HG03432 (cell line): ENCODE results near the gene ADGRE1.

Experiments used
- ATAC-seq: cut with Tn5 transposase; IDR thresholded peaks from one replicate; pipeline ENCODE4 v1.9.1; 2021; ENCODE audit warnings: mild to moderate bottlenecking, moderate library complexity; ENCODE audit not compliant: unreplicated experiment

Gene ADGRE1

DNA sequence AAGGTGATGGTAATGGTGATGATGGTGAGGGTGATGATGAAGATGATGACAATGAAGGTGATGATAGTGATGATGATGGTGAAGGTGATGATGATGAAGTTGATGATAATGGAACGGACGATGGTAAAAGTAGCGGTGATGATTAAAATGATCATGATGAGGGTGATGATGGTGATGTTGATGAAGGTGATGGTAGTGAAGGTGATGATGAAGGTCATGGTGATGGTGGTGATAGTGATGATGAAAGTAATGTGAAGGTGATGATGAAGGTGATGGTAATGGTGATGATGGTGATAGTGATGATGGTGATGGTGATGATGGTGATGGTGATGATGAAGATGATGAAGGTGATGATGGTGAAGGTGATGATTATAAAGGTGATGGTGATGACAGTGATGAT lies 67.7 kb downstream of the ADGRE1 start:
- no peak for ATAC-seq

DNA sequence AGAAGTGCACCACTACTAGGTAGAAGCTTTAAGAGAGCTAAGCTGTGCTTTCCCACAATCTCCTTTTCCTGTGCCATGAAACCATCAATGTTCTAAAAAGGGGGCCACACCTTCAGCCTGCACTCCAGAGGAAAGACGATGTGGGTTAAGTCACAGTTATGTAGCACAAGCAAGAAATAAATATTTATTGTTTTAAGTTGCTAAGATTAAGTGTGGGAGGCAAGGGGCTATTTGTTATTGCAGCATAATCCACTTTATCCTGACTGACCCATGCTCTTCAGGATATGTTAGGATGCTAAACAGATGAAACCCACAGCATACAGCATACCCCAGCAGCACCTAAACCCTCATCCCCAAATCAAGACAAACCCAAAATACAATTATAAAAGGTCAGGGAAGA lies 69.2 kb downstream of the ADGRE1 start:
- no peak for ATAC-seq

DNA sequence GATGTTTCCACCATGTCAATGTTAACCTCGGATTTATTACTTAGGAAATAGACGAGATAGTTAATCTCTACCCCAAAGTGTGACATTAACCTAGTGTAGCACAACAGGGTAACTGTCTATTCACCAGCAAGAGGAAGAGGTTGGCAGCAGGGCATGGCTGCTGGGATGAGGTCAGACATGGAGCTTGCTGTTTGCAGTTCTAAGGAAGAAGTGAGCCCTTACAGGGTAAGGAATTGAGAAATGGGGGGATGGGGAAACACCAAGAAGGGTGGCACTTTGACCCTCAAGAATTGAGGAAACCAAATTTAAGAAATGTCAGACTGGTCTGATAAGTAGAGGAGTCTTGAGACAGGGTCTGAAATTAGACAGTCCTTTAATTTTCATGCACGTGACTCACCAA lies 71.4 kb downstream of the ADGRE1 start:
- ATAC-seq = no peak

DNA sequence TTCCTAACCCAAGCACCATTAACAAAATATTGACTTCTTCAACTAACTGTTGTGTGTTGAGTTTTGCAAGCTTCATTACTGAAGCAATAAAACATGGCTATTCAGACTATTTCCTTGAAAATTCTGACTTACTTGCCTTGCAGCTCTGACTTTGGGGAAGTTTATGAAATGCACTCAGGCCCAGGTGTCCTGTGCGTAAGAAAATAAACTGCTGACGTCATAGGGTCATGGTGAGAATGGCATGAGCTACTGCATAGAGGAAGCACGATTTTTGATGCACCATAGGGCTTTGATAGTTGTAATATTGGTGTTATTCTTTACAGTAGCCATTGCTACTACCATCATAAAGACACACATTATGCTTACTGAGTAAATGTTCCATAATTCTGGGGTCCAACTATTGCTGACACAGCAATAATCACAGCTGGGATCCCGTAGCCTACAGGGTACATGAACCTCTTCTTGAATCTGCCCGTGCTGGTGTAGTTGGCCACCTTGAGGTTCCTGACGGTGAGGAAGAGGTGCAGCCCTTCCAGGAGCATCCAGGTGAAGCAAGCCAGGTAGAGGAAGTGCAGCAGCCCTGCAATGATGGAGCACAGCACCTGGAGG lies 76.0 kb downstream of the ADGRE1 start:
- no peak for ATAC-seq

DNA sequence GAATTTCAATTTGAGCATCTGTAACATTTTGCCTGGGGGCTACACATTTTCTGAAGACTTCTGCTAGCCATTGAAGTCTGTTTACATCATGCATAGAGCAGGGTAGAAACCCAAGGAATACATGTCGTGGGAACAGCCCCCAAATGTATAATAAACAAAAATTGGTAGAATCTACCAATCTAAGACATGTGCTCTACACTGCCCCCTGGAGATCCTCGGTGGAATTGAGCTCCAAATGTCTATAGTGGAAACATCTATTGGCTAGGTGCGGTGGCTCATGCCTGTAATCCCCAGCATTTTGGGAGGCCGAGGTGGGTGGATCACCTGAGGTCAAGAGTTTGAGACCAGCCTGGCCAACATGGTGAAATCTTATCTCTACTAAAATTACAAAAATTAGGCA lies 76.6 kb downstream of the ADGRE1 start:
- no peak for ATAC-seq

DNA sequence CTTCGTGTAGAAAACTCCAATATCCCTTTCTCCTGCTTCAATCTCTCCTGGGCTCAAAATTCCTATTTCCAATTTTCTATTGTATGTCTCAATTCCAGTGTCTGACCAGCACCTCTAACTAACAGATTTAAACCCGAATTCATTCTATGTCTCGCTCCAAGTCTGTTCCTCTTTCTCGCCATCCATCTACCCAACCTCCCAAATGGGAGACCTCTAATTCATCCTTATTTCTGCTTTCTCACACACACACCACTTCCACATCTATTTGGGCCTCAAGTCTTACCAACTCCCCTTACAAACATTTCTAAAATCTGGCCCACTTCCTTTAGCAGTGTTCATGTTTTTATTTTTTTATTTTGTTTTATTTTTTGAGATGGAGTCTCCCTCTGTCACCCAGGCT lies 80.6 kb downstream of the ADGRE1 start:
- no peak for ATAC-seq

DNA sequence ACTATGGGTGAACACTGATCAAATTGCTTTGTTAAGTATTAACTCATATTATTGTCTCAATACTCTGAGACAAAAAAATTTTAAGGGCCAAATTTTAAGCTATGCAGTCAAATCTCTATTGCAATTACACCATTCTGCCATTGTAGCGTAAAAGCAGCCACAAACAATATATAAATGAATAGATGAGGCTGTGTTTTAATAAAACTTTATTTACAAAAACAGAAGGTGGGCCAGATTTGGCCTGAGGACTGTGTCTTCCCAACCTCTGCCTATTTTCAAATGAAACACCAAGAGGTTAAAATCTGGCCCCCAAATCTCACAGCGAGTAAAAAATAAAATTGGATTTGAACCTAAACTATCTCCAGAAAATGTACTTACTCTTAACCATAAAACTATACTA lies 82.1 kb downstream of the ADGRE1 start:
- no peak for ATAC-seq

DNA sequence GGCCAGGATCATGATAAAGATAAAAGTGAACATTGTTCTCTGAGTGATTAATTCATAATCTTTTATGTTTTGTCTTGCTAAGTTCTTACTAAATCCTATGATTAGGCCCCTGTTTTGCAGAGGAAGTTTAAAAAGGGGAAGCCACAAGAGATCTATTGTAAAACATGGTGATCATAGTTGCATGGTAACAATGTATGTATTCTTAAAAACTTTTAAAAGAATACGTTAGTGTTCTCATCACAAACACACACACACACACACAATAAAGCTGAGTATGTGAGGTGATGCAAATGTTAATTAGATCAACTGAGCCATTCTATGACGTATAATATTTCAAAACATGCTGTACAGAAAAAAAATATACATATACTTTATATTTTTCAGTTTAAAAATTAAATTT lies 82.6 kb downstream of the ADGRE1 start:
- no peak for ATAC-seq

DNA sequence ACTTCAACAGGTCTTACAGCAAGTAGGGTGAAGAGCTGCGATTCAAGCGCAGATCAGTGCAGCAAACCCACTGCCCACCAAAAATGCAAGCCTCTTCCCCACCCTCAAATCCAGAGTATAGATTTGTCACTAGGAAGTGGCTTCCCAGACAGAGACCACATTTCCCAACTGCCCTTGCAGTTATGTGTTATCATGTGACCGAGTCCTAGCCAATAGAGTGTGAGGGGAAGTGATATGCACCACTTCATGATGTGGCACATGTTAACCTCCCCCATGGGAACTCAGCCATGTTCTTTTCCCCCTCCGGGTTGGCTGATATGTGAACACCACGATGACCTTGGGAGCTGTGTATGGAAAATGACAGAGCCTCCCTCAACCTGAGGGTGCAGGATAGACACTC lies 83.1 kb downstream of the ADGRE1 start:
- ATAC-seq = no peak

DNA sequence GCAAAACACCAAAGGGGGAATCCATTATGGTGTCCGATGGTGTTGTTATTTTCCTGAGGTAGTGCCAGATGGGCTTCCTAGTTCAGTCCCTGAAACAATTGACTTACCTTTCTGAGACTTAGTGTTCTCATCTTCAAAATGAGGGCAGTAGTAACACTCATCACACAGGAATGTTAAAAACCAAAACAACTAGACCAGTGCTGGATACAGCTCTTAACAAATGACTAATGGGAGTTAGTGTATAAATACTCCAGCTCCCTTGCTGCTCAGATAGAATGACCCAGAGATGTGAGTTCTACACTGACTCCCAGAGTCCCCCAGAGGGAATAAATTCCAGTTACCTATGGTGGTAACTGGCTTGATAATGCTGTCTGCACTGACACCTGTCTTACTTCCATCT lies 84.0 kb downstream of the ADGRE1 start:
- no peak for ATAC-seq

DNA sequence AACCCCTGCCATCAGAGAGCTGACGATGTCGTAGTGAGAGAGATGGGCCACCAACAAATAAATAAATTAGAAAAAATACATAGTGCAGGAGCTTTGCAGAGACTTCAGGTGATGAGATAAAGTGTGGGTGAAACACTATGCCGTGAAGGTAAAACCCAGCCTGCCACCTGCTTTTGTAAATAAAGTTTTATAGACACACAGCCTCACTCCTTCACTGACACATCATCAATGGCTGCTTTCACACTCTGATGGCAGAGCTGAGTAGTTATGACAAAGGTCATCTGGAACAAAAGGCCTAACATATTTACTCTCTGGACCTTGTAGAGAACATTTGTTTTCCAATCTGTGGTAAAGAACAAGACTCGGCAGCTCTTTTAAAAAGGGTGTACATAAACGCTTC lies 88.8 kb downstream of the ADGRE1 start:
- no peak for ATAC-seq

DNA sequence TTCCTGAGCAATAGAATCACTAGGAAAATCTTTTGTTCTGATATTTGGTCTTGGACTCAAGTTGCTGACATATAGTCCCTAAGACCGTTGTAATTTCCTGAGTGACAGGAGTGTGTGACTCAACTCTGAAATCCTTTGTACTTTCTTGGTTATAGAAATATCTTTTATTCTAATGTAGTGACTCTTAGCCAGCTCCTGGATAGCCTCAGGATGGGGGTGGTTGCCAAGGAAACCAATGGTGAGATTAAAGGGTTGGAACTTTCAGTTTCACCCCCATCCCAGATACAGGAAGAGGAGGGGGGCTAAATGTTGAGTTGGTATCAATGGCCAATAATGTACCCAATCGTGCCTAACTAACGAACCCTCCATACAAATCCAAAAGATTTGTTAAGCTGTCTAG lies 92.0 kb downstream of the ADGRE1 start:
- no peak for ATAC-seq

DNA sequence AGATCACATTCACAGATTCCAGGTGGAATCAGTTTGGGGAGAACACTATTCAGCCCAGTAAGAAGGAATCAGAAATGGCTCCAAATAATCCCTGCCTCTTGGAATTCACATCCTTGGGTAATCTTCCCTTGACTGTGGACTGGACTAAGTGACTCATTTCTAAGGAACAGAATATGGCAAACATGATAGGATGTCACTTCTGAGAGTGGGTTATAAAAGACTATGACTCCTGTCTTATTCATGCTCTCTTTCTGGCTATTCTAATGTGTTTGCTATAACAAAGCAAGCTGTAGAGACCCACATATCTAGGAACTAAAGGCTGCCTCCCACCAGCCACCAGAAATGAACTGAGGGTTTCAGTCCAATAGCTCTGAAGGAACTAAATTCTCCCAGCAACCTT lies 96.1 kb downstream of the ADGRE1 start:
- ATAC-seq = no peak

DNA sequence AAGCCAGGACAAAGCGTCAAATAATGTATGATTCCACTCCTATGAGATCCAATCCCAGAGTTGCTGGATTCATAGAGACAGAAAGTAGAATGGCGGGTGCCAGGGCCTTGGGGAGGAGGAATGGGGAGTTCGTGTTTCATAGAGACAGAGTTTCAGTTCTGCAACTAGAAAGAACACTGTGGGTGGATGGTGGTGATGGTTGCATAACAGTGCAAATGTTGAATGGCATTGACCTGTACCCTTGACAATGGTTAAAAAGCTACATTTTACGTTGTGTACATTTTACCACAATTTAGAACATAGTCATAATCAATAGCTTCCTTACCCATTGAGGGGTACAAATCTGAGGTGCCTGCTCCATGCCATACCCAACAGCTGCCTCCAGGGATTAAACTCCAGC lies 100.5 kb downstream of the ADGRE1 start:
- ATAC-seq = no peak

DNA sequence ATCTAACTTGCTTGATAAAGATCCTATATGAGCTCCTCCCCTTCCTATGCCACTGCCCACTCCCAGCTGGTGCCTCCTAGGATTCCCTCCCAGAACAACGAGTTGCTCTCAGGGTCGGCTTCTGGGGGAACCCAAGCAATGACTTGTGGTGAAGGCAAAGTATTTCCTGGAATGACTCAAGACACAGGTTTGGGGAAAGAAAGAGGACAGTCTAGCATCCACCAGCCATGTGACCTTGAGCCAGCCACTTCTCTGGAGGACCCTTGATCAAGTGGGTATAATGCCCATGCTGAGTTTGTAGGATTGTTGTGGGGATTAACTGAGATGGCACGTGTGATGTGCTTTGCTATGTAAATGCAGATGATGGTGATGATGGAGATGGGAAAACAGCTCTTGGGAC lies 100.9 kb downstream of the ADGRE1 start:
- no peak for ATAC-seq
